CD4-positive, alpha-beta T cell treated with Interleukin-17A for 1 hour (primary cell): ENCODE data around the gene KARS1.

Experiments
- DNase-seq: peaks from one replicate; pipeline ENCODE4 v3.0.0-alpha.2; 2020

The KARS1 gene

DNA sequence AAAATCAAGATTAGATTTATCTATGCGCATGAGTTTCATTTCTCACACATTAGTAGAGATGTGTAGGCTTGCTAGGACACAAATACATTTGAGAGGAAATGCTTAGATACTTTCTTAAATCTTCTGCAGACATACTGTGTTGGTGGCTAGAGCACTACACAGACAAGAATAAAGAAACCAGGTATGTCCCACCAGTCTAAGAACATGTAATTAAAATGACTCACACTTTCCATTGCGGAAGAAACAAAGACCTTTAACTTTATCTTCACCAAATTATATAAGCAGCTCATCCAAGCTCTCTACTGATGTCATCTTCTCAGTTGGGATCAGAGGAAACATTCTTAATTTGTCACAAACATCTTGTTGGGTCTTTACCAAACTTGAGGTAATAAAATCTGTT lies 68.7 kb downstream of the KARS1 start:
- no peak for DNase-seq

DNA sequence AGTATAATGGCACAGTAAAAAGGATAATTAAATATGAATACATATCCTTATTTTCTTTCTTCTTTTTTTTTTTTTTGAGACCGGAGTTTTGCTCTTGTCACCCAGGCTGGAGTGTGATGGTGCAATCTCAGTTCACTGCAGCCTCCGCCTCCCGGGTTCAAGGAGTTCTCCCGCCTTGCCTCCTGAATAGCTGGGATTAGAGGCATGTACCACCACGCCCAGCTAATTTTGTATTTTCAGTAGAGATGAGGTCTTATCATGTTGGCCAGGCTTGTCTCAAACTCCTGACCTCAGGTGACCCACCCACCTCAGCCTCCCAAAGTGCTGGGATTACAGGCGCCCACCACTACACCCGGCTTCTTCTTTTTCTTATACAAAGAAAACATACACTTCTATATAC lies 69.3 kb downstream of the KARS1 start:
- no peak for DNase-seq
